Measurements from ENCODE around the gene KIAA0825. TPM values are rescaled to one million over a fixed set of nuclear protein-coding genes. Genes with fewer than 3 reads are reported as not detected.

Gene KIAA0825
- total RNA-seq, 1 donor from 2014 or later, result 41.2 TPM

- no peak for FAIRE-seq
- DNase-seq (ENCODE audit: low spot score in 2 of 2), result no peak
Measured at GRCh38 chr5:94445726-94446125, 172.7 kb downstream of the KIAA0825 start.

- DNase-seq (ENCODE audit: low spot score in 2 of 2) (no peak), FAIRE-seq (no peak)
Measured at GRCh38 chr5:94442991-94443390, 175.4 kb downstream of the KIAA0825 start.

- FAIRE-seq, result no peak
- DNase-seq (ENCODE audit: low spot score in 2 of 2), result no peak
Measured at GRCh38 chr5:94442076-94442475, 176.3 kb downstream of the KIAA0825 start.

GRCh38 chr5:94440015-94440414 is 178.4 kb downstream of the KIAA0825 start:
- DNase-seq (ENCODE audit: low spot score in 2 of 2) (no peak), FAIRE-seq (no peak)

GRCh38 chr5:94433397-94434163 is 184.8 kb downstream of the KIAA0825 start:
- FAIRE-seq (no peak), DNase-seq (ENCODE audit: low spot score in 2 of 2) (no peak)

- FAIRE-seq (no peak), DNase-seq (ENCODE audit: low spot score in 2 of 2) (no peak)
Measured at GRCh38 chr5:94432499-94432898, 185.9 kb downstream of the KIAA0825 start.

- DNase-seq (ENCODE audit: low spot score in 2 of 2) (no peak), FAIRE-seq (no peak)
Measured at GRCh38 chr5:94431696-94432095, 186.7 kb downstream of the KIAA0825 start.

- no peak for FAIRE-seq
Measured at GRCh38 chr5:94429566-94429965, 188.8 kb downstream of the KIAA0825 start.

GRCh38 chr5:94425396-94425795 is 193.0 kb downstream of the KIAA0825 start:
- DNase-seq (ENCODE audit: low spot score in 2 of 2) (no peak), FAIRE-seq (no peak)

More at GRCh38 chr5:94429566-94429965, 188.8 kb downstream of the KIAA0825 start:
- DNase-seq (ENCODE audit: low spot score in 2 of 2), result no peak

GRCh38 chr5:94423411-94423810 is 195.0 kb downstream of the KIAA0825 start:
- DNase-seq (ENCODE audit: low spot score in 2 of 2), result no peak
- FAIRE-seq, result no peak

GRCh38 chr5:94422812-94423211 is 195.6 kb downstream of the KIAA0825 start:
- no peak for DNase-seq (ENCODE audit: low spot score in 2 of 2)
- no peak for FAIRE-seq

GRCh38 chr5:94420885-94421284 is 197.5 kb downstream of the KIAA0825 start:
- DNase-seq (ENCODE audit: low spot score in 2 of 2), result no peak
- no peak for FAIRE-seq

GRCh38 chr5:94415798-94416197 is 202.6 kb downstream of the KIAA0825 start:
- FAIRE-seq (no peak), DNase-seq (ENCODE audit: low spot score in 2 of 2) (no peak)

- DNase-seq (ENCODE audit: low spot score in 2 of 2), result no peak
- FAIRE-seq, result no peak
Measured at GRCh38 chr5:94409440-94409839, 209.0 kb downstream of the KIAA0825 start.

GRCh38 chr5:94407023-94407422 is 211.4 kb downstream of the KIAA0825 start:
- DNase-seq (ENCODE audit: low spot score in 2 of 2) (no peak), FAIRE-seq (no peak)

- FAIRE-seq (no peak), DNase-seq (ENCODE audit: low spot score in 2 of 2) (no peak)
Measured at GRCh38 chr5:94403483-94403882, 214.9 kb downstream of the KIAA0825 start.

- FAIRE-seq (no peak), DNase-seq (ENCODE audit: low spot score in 2 of 2) (no peak)
Measured at GRCh38 chr5:94402096-94402495, 216.3 kb downstream of the KIAA0825 start.

GRCh38 chr5:94397508-94397907 is 220.9 kb downstream of the KIAA0825 start:
- DNase-seq (ENCODE audit: low spot score in 2 of 2), result no peak
- no peak for FAIRE-seq

GRCh38 chr5:94396687-94397086 is 221.7 kb downstream of the KIAA0825 start:
- FAIRE-seq (no peak), DNase-seq (ENCODE audit: low spot score in 2 of 2) (no peak)

- DNase-seq (ENCODE audit: low spot score in 2 of 2) (no peak), FAIRE-seq (no peak)
Measured at GRCh38 chr5:94395468-94395867, 222.9 kb downstream of the KIAA0825 start.

GRCh38 chr5:94391996-94392395 is 226.4 kb downstream of the KIAA0825 start:
- DNase-seq (ENCODE audit: low spot score in 2 of 2) (no peak), FAIRE-seq (no peak)

- DNase-seq (ENCODE audit: low spot score in 2 of 2) (no peak), FAIRE-seq (no peak)
Measured at GRCh38 chr5:94389515-94389899, 228.9 kb downstream of the KIAA0825 start.

All from frontal cortex (tissue), 4 donors.